NCI-H2171 (cell line): ENCODE measurements around the gene PARP16.
A peak's percentile ranks its signal among the peaks of the same experiment; 100 is the strongest.
"Not testable (repeated sequence)": the region's sequence is repeated elsewhere in the genome, so short reads cannot be mapped to it uniquely, and the experiment has no call there.

ENCODE experiments used
- DNase-seq: peaks from one replicate; lab custom pipeline; 2025; lab: John Stamatoyannopoulos, UW

Gene PARP16

DNA sequence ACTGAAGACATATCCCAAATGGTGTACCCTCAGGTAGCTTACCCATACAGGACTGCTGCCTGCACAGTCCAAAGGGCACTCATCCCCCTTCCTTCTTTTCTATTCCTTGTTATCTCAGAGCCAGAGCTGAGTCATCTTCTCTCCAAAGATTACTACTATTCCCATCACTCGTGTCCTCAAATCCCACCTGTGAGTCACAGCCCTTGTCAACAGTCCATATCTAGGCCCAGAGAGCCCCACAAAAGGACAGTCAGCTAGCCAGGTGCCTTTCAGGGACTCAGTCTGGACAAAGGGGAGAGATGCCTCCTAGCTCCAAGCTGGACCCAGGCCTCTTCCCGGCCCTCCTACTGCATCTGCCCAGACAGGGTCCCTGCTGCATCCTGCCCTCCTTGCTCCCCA, 11.0 kb downstream of the PARP16 start:
- no peak for DNase-seq

DNA sequence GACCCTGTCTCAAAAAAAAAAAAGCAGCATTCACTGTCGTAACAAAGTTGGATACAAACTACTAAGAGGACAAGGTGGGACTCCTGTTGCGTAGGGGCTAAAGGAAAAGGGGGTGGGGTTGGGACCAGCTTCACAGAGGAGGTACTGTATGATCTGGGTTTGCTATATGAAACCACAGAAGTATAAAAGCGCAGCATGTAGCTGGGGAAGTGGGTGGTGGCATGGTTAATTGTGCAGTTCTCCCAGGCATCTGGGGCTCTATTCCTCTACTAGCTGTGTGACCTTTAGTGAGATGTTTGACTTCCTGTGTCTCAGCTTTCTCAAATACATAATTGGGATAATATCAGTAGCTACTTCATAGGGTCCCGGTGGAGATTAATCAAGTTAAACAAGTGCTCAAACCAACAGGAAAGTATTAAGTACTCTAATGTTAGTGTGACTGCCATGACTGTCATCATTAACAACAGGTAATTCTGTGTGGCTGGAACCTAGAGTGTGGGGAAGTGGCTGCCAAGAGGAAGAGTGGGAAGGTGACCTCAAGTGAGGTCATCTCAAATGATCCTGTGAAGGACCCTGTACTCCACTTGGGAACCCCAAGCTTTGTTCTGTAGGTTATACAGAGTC, 11.5 kb downstream of the PARP16 start:
- DNase-seq = no peak

DNA sequence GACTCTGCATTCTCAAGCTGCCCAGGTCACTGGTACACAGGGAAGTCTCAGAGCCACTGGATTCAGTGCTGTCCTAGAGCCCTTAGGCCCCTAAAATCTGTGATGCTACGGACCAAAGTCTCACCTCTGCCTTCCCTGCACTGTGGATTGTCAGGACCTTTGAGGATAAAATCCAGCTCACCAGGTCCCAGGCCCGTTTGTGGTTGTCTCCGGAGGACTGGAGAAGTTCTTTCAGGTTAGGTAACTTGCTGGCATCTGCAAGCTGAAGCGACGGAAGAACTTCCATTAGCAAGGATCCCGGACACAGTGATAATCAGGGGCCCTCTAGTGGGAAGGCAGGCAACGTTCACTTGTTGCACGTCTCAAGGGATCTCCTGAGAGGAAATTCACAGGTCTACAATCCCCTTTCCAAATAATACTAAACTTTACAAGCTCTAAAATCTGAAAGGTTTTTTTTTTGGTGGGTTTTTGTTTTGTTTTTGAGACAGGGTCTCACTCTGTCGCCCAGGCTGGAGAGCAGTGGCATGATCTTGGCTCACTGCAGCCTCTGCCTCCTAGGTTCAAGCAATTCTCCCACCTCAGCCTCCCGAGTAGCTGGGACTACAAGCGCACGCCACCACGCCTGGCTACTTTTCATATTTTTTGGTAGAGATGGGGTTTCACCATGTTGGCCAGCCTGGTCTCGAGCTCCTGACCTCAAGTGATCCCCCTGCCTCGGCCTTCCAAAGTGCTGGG, 15.7 kb downstream of the PARP16 start:
- DNase-seq = peak; percentile 45

DNA sequence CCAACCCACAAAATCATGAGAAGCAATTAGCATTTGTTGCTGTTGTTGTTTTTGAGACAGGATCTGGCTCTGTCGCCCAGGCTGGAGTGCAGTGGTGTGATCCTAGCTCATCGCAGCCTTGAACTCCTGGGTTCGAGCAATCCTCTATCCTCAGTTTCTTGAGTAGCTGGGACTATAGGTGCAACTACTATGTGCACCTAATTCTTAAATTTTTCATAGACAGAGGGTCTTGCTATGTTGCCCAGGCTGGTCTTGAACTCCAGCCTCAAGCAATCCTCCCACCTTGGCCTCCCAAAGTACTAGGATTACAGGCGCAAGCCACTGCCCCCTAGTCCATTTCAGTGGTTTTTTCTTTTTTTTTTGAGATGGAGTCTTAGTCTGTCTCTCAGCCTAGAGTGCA, 18.3 kb downstream of the PARP16 start:
- no peak for DNase-seq

DNA sequence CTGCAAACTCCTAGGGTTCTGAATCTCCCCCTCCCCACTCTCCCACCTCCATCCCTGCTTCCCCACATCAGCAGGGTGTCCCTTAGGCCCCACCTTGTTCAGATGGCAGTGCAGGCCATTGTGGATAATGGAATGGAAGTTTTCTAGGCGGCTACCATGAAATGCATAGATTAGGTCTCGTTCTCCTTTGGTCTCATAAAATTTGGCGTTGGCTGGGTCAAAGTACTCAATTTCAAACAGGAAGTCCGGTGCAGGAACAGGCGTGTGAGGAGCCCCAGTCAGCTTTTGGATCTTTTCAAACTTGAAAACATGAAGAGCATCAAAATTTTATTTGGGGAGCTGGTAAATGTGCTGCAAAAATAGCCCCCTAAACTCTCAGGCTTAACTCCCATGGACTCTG, 20.2 kb downstream of the PARP16 start:
- DNase-seq = no peak

DNA sequence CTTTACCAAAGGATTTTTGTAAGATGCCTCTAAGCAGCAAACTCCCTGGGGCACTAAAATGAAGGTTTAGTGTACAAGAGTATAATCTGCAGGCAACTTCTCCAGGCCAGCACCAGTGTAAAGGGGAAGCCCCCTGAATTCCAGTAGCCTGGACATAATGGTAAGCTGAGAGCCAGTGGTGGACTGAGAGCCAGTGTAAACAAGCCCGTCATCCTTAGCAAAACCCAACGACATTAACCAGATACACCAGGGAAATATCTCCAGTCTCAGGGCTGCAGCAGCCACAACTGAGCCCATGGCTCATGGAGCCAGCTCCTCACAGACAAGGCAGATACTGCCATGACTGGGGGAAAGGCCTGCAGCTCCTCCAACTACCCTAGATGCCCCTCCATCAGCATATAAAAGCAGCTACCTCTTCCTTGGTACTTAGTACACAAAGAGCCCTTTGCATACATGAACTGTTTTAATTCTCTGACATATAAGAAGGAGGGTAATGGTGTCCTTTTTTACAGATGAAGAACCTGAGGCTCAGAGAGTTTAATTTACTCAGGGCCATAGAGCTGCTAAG, 21.7 kb downstream of the PARP16 start:
- DNase-seq = no peak

DNA sequence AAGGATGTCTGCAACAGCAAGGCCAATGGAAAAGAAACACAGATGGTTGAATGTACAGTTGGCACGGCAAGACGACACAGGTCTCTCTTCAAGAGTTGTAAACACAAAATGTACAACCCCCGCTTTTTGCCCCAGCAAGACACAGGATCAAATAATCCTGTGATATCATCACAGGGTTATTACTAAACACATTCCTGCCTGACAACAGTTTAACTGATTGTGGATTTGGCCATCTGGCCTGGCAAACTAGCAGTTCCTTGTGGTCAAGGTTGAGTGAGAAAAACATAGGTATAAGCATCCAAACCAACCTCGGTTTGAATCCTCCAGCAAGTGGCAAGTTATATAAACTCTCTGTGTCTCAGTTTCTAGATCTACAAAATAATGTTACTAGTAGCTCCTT, 23.4 kb downstream of the PARP16 start:
- DNase-seq = no peak

DNA sequence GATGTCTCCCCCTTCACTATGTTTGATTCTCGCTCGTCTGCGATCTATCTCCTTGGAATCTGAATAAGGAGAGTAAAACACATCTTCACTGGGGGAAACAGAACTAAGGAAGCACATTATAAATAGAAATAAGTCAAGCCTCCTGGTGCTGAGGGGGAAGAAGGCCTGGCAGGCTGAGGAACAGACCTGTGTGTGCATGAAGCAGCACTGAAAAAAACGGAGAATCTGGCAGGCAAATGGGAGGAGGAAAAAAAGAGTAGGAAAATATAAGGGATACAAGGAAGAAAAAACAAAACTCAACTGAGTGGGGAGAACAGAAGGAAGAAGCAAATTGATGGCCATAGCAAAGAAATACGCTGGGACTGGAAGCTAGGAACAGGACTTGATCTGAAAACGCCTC, 25.7 kb downstream of the PARP16 start:
- DNase-seq = no peak

DNA sequence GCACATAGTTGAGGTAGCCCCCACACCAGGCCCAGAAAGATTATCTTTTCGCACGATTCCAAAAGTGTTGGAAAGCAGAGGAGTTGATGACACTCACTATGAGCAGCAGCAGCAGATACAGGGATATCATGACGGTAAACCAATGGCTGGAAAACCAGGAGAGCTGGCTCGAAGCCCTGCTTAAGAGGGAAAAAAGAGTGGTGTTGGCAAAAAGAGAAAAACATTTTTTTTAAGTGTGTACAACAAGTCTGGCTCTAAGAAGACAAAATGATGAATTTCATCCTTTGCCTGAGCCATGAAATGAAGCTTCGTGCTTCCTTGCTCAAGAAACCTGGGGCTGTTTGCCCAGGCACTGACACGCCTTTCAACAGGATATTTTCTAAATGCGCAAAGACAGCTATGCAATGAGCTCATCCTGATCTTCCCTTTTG, 27.3 kb downstream of the PARP16 start:
- DNase-seq = no peak

DNA sequence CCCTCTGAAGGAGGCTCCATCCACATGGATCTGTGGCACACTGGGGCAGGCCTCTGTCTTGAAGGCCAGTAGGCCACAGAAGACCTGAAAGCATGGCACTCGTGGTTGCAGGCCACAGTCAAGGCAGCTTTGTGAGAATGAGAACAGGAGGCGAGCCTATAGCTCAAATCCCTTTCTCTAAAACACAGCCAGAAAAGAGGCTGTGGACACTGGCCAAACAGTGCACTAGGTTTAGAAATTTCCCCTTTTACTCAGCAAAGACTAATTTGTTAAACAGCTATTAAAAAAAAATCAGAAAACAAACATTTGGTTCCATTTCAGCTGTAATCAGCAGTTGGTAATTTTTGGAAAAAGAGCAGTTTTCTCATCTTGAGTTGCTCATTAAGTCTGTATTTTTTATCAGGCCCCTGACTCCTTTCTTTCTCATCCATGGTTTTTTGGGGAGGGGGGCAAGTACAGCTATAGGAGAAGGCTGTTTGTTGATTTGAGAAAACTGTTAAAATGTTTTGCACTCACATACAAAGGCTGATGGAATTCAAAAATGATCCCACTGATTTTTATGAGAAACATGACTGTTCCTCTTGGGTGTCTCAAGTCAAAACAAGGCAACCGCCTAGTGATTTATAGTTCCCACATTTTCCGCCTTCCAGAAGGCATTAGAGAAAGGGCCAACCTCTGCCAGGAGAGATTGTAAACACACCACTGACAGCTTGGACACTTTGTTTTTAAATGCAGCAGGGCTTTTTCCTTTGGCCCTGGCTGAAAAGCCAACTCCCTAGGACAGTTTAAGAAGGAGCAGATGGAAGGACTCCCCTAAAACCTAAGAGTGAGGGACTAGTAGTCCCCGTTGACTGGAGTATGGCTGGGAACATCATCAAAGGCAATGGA, 28.1 kb downstream of the PARP16 start:
- no peak for DNase-seq

DNA sequence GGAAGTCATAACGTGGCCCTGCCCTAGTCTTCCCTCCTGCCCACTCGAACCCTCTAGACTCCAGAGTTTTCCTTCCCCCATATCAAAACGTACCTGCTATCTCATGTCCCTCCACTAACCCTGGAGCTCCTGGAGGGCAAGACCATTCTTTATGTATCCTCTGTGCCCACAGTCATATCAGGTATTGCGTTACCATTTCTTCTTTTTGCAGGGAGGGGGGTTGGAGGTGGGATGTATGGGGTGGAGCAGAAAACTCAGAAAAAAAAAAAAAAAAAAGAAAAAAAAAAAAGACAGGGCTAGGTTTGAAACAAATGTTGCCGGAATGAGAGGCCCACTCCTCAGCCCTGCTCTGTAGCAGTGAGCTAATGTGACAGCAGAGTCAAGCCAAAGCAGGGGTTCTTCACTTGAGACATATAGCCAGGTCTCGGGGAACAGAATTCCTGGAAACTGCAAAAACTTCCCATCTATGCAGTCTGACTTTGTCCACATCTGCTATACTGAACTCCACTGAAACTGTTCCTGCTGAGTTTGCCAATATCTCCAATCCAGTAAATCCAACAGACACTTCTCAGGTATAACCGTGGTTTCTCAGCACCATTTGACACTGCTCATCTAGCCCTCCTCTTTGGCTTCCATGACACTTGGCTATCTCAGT, 31.1 kb downstream of the PARP16 start:
- DNase-seq = no peak

DNA sequence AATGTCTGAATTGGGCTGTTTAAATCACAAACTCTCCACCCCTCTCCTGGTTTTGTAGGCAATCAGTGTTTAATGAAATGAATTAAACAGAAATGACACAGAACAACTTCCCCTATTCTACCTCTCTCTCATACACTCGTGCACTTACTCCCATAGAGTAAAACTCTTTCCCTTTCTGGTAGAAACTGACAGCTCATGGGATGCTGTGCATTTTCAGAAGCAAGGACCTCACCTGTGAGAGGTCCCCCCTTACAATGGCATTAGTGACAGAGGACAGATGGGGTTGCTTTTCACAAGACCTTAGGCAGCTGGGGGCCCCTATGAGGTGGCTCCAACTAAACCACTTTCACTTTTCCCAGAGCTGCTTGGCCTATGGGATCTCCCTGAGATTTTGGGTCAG, 31.9 kb downstream of the PARP16 start:
- no peak for DNase-seq

DNA sequence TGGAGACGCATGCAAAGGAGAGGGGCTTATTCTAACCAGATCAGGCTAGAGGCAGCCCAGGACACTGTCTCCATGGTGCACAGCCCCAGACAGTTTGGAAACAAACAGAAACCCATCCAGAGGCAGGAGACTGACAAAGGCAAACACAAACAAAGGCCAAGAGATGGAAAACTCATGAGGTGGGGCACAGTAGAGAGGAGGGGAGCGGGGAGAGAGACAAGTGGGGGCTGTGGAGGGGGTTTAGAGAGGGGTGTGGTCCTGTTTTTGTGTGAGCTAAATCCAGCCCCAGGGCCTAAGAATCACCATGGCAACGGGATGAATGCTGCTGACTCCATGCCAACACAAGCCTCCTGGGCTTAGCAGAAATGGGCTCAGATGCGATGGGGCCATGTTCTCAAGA, 32.3 kb downstream of the PARP16 start:
- no peak for DNase-seq

DNA sequence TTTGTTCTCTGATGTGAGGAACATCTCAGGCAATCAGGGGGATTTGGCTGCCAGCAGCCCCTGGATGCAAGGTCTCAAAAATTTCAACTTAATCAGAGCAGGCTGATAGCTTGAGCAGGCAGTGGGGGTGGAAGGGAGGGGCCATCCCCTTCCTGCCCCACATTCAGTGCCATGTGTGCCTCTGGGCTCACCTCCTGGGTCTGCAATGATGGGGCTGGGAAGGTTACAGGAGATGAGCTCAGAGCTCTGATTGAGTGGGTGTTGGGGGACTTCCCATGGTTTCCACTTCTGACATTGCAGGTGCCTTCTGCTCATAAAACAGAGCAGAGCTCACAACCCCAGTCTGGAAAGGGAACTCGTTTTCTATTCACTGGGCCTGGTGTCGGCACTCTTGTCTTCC, 37.0 kb downstream of the PARP16 start:
- DNase-seq = no peak

DNA sequence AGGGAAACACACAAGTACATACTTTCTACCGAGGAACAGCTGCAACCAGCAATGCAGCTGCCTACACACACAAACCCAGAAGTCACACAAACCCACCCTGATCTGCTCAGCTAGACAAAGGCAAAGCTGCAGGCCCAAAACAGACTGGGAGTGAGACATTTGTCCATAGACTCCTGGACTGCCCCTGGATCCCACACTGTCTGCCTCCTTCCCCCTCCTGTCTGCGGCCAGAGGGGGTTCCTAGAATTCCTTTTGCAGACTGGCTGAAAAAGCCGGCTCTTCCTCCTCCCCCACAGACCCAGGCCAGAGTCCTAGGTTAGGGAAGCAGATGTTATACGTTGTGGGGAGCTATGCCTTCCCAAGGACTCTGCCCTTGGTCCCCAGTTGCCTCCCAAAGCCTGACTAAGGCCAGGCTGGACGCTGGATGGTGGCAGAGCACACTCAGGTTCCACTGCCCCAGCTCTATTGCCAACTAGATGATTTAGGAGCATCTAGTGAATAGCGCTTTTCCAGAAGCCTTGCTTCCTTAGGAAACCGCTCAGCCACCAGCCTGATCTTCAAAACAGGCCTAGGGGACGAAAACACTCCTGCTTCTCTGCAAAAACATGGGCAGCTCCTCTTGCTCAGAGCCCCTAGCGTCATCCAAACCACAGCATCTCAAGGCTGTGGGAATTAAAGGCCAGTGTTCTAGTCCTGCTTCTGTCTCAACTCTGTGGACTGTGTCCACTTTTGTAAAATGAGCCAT, 38.0 kb downstream of the PARP16 start:
- no peak for DNase-seq

DNA sequence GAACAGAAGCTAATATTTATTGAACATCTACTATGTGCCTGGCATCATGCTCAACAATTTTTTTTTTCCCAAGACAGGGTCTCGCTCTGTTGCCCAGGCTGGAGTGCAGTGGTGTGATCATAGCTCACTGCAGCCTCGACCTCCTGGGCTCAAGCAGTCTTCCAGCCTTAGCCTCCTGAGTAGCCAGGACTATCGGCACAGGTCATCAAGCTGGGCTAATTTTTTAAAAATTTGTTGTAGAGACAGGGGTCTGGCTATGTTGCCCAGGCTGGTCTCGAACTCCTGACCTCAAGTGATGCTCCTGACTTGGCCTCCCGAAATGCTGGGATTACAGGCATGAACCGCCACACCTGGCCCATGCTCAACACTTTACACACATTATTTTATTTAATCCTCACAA, 39.7 kb downstream of the PARP16 start:
- no peak for DNase-seq

DNA sequence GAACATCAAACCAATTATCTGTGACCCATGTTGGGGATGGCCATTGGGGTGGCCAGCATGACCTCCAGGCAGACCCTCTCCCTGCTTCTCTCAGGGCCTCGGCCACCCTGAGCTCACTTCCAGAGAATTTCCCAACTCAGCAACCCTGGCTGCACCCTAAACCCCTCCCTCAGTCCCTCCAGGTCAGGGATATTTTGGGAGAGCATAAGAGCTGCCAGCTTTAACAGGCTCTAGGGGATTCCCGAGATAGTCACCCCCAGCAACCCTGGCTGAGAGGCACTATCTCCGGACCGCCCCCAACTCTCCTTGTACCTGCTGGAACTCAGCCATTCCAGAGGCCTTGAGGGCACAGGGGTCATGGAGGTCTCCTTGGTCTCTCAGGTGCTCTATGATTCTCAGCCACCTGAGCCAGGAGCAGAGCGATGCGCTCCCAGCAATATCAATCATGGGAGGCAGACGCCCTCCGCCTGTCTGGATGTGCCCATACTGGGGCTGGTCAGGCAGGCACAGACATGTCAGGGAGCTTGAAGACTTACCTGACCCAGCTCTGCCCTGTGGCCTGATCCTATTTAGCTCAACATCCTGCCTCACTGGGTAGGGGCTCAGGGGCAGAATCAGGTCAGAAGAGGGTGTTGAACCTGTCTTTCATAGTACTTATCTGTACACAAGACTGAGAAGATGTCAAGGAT, 40.5 kb downstream of the PARP16 start:
- no peak for DNase-seq

DNA sequence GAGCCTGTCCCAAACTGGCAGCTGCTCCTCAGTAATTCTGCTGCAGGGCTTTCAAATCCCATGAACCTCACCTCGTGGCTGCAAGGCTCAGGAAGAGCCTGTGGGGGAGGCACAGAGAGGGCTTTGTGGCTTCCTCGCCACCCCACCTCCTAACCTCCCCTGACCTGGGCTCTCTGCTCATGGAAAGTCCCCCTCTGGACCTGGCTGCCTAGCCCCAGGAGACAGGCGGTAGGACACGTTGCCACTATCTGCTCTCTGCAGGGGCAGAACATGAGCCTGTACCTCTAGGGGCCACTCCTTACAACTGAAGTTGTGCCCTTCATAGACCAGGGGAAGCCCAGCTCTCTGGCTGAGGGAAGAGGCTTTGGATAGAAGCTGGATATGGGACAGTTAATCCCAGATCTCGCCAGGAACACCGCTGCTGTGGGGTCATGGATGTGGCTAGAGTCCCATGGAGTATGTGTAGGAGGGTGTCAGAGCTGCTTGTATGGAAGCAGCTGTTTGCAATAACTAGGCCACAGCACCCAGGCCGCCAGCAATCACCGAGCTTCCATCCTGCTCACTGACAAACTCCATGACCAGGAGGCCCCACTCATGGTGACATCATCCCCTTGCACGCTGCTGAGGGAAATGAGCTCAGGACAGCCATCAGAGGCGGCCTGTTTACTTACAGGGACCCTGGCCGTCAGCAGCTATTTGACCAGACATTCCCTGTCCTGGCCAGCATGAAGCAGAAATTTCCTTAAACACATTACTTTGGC, 41.4 kb downstream of the PARP16 start:
- DNase-seq = no peak

DNA sequence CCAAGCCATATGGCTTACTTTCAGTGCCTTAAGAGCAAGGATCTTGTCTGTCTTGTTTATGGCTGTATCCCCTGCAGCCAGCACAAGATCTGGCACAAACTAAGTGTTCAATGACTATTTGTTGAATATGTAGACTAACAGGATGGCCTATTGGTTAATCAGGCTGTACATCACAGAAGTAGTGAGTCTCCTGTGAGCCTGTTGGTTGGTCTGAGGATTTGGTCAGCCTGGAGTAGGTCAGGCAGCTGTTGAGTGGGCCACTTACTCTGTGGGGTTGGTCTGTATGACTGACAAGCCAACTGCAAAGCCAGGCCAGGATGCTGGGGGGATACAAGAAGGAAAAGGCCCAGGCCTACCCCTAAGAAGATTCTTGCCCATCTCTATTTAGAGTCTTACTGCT, 42.0 kb downstream of the PARP16 start:
- DNase-seq = no peak

DNA sequence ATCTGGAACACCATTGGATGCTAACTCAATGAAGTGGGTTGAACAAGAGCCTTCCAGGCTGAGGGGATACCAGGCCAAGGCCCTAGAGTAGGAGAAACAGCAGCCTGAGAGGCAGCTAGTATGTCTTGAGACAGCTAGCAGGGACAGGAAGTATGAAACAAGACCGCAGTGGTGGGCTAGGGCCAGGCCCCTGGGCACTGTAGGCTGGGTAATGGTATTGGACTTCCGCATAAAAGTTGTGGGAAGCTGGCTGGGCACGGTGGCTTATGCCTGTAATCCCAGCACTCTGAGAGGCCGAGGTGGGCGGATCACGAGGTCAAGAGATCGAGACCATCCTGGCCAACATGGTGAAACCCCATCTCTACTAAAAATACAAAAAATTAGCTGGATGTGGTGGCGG, 50.2 kb downstream of the PARP16 start:
- DNase-seq = not testable (repeated sequence)
